Measurements from ENCODE around the gene ARHGAP26. TPM values are rescaled to one million over a fixed set of nuclear protein-coding genes. Genes with fewer than 3 reads are reported as not detected.

The ARHGAP26 gene
- total and polyA plus RNA-seq, 4 experiments from 2014 or later: 2.0 to 22.7 (median 17.3) TPM

- Mint-ChIP-seq H3K27me3 (no peaks in the 10 kb centered on the region), H3K9me3 (no peaks in the 10 kb centered on the region), H3K4me3 (peak overlapping the region in 2 of 8 donors; percentile 7 to 63), H3K27ac (peak overlapping the region in 6 of 7 donors; percentile 5 to 93 (median 86)), H3K36me3 (peaks cover 15 to 49% of the 10 kb centered on the region in 2 donors), H3K4me1 (peaks cover 11 to 43% (median 30%) of the 10 kb centered on the region in 4 donors)
- intact Hi-C loops (cut with micrococcal nuclease): no loop called here
- ChIA-PET POLR2A (ENCODE audit: partially characterized antibody) (no interaction called here), CTCF (ENCODE audit: partially characterized antibody) (no interaction called here)
- Histone ChIP-seq H3K27me3 (ENCODE audit: insufficient read depth, low read length) (no peaks in the 10 kb centered on the region), H3K9me3 (ENCODE audit: control insufficient read depth in 1 of 2, low read length in 2 of 2) (no peaks in the 10 kb centered on the region), H3K4me3 (ENCODE audit: low read length in 2 of 2) (no peak overlapping the region), H3K36me3 (ENCODE audit: insufficient read depth, low read length) (peaks cover 9% of the 10 kb centered on the region), H3K27ac (ENCODE audit: low read depth, low read length) (no peak overlapping the region), H3K4me1 (ENCODE audit: insufficient read depth, low read length) (peaks cover 3% of the 10 kb centered on the region)
- DNase-seq: peak in 1 of 5 donors; percentile 11
Measured at GRCh38 chr5:142929587-142929986, 159.4 kb downstream of the ARHGAP26 start.

GRCh38 chr5:142930395-142931110 lies 160.4 kb downstream of the ARHGAP26 start:
- intact Hi-C loops (cut with micrococcal nuclease): no loop called here
- no peak overlapping the region for H3K4me3 Mint-ChIP-seq
- H3K9me3 Mint-ChIP-seq: no peaks in the 10 kb centered on the region
- Histone ChIP-seq H3K4me3 (ENCODE audit: low read length in 2 of 2) (no peak overlapping the region), H3K9me3 (ENCODE audit: control insufficient read depth in 1 of 2, low read length in 2 of 2) (no peaks in the 10 kb centered on the region), H3K27ac (ENCODE audit: low read depth, low read length) (no peak overlapping the region), H3K36me3 (ENCODE audit: insufficient read depth, low read length) (peaks cover 9% of the 10 kb centered on the region), H3K4me1 (ENCODE audit: insufficient read depth, low read length) (no peaks in the 10 kb centered on the region), H3K27me3 (ENCODE audit: insufficient read depth, low read length) (no peaks in the 10 kb centered on the region)
- H3K27me3 Mint-ChIP-seq: no peaks in the 10 kb centered on the region
- peak overlapping the region in 2 of 7 donors; percentile 27 to 81 for H3K27ac Mint-ChIP-seq
- POLR2A ChIA-PET (ENCODE audit: partially characterized antibody): no interaction called here
- H3K36me3 Mint-ChIP-seq: peaks cover 15 to 47% of the 10 kb centered on the region in 2 donors
- peaks cover 6 to 37% (median 24%) of the 10 kb centered on the region in 4 donors for H3K4me1 Mint-ChIP-seq
- DNase-seq: no peak
- CTCF ChIA-PET (ENCODE audit: partially characterized antibody): no interaction called here

- peaks cover 1 to 33% (median 23%) of the 10 kb centered on the region in 4 donors for H3K4me1 Mint-ChIP-seq
- Histone ChIP-seq H3K36me3 (ENCODE audit: insufficient read depth, low read length) (peaks cover 9% of the 10 kb centered on the region), H3K4me3 (ENCODE audit: low read length in 2 of 2) (no peak overlapping the region), H3K9me3 (ENCODE audit: control insufficient read depth in 1 of 2, low read length in 2 of 2) (no peaks in the 10 kb centered on the region), H3K27ac (ENCODE audit: low read depth, low read length) (no peak overlapping the region), H3K4me1 (ENCODE audit: insufficient read depth, low read length) (no peaks in the 10 kb centered on the region), H3K27me3 (ENCODE audit: insufficient read depth, low read length) (no peaks in the 10 kb centered on the region)
- peaks cover 15 to 50% of the 10 kb centered on the region in 2 donors for H3K36me3 Mint-ChIP-seq
- H3K4me3 Mint-ChIP-seq: no peak overlapping the region
- ChIA-PET POLR2A (ENCODE audit: partially characterized antibody) (interaction anchor here (0.9 kb wide), 1 partner anchor 471 kb away, joined by 3 read pairs; no protein-coding TSS in a partner anchor), CTCF (ENCODE audit: partially characterized antibody) (interaction anchor here (1.1 to 1.4 kb wide), 2 partner anchors 51 to 77 kb away, joined by 3 to 4 read pairs; no protein-coding TSS in a partner anchor)
- no peak for DNase-seq
- H3K27ac Mint-ChIP-seq: no peak overlapping the region
- H3K27me3 Mint-ChIP-seq: no peaks in the 10 kb centered on the region
- H3K9me3 Mint-ChIP-seq: no peaks in the 10 kb centered on the region
- intact Hi-C loops (cut with micrococcal nuclease): no loop called here
Measured at GRCh38 chr5:142931896-142932686, 161.9 kb downstream of the ARHGAP26 start.

- DNase-seq: no peak
- Histone ChIP-seq H3K27ac (ENCODE audit: low read depth, low read length) (no peak overlapping the region), H3K36me3 (ENCODE audit: insufficient read depth, low read length) (peaks cover 9% of the 10 kb centered on the region), H3K9me3 (ENCODE audit: control insufficient read depth in 1 of 2, low read length in 2 of 2) (no peaks in the 10 kb centered on the region), H3K27me3 (ENCODE audit: insufficient read depth, low read length) (no peaks in the 10 kb centered on the region), H3K4me1 (ENCODE audit: insufficient read depth, low read length) (no peaks in the 10 kb centered on the region), H3K4me3 (ENCODE audit: low read length in 2 of 2) (no peak overlapping the region)
- Mint-ChIP-seq H3K36me3 (peaks cover 15 to 45% of the 10 kb centered on the region in 2 donors), H3K27ac (no peak overlapping the region), H3K9me3 (no peaks in the 10 kb centered on the region), H3K4me1 (peaks cover 1 to 30% (median 18%) of the 10 kb centered on the region in 4 donors), H3K27me3 (no peaks in the 10 kb centered on the region), H3K4me3 (no peak overlapping the region)
- intact Hi-C loops (cut with micrococcal nuclease): no loop called here
- POLR2A ChIA-PET (ENCODE audit: partially characterized antibody): no interaction called here
- CTCF ChIA-PET (ENCODE audit: partially characterized antibody): interaction anchor here (1.3 kb wide), 1 partner anchor 30 kb away, joined by 3 read pairs; no protein-coding TSS in a partner anchor
Measured at GRCh38 chr5:142934051-142934762, 164.0 kb downstream of the ARHGAP26 start.

- intact Hi-C loops (cut with micrococcal nuclease): no loop called here
- Mint-ChIP-seq H3K27me3 (no peaks in the 10 kb centered on the region), H3K9me3 (no peaks in the 10 kb centered on the region), H3K4me1 (peaks cover 0 to 22% (median 12%) of the 10 kb centered on the region in 4 donors), H3K36me3 (peaks cover 14 to 46% of the 10 kb centered on the region in 2 donors), H3K4me3 (no peak overlapping the region), H3K27ac (no peak overlapping the region)
- no peaks in the 10 kb centered on the region for H3K4me1 ChIP-seq (ENCODE audit: insufficient read depth, low read length)
- no peak for DNase-seq
- CTCF ChIA-PET (ENCODE audit: partially characterized antibody): interaction anchor here (1.3 kb wide), 1 partner anchor 29 kb away, joined by 3 read pairs; no protein-coding TSS in a partner anchor
- POLR2A ChIA-PET (ENCODE audit: partially characterized antibody): no interaction called here
- H3K27me3 ChIP-seq (ENCODE audit: insufficient read depth, low read length): no peaks in the 10 kb centered on the region
- H3K4me3 ChIP-seq (ENCODE audit: low read length in 2 of 2): no peak overlapping the region
- H3K27ac ChIP-seq (ENCODE audit: low read depth, low read length): no peak overlapping the region
- peaks cover 9% of the 10 kb centered on the region for H3K36me3 ChIP-seq (ENCODE audit: insufficient read depth, low read length)
- no peaks in the 10 kb centered on the region for H3K9me3 ChIP-seq (ENCODE audit: control insufficient read depth in 1 of 2, low read length in 2 of 2)
Measured at GRCh38 chr5:142935014-142935413, 164.8 kb downstream of the ARHGAP26 start.

- Mint-ChIP-seq H3K4me1 (peaks cover 3 to 16% (median 12%) of the 10 kb centered on the region in 4 donors), H3K4me3 (no peak overlapping the region), H3K27me3 (no peaks in the 10 kb centered on the region), H3K36me3 (peaks cover 10 to 28% of the 10 kb centered on the region in 2 donors), H3K9me3 (no peaks in the 10 kb centered on the region), H3K27ac (no peak overlapping the region)
- H3K4me1 ChIP-seq (ENCODE audit: insufficient read depth, low read length): no peaks in the 10 kb centered on the region
- no peaks in the 10 kb centered on the region for H3K27me3 ChIP-seq (ENCODE audit: insufficient read depth, low read length)
- POLR2A ChIA-PET (ENCODE audit: partially characterized antibody): no interaction called here
- H3K36me3 ChIP-seq (ENCODE audit: insufficient read depth, low read length): peaks cover 5% of the 10 kb centered on the region
- H3K9me3 ChIP-seq (ENCODE audit: control insufficient read depth in 1 of 2, low read length in 2 of 2): no peaks in the 10 kb centered on the region
- intact Hi-C loops (cut with micrococcal nuclease): no loop called here
- no peak overlapping the region for H3K27ac ChIP-seq (ENCODE audit: low read depth, low read length)
- no peak overlapping the region for H3K4me3 ChIP-seq (ENCODE audit: low read length in 2 of 2)
- DNase-seq: no peak
- CTCF ChIA-PET (ENCODE audit: partially characterized antibody): no interaction called here
Measured at GRCh38 chr5:142937374-142937773, 167.2 kb downstream of the ARHGAP26 start.
